ENCODE data around the gene GPR37L1. TPM values are rescaled to one million over a fixed set of nuclear protein-coding genes. Genes with fewer than 3 reads are reported as not detected.
"Not testable (repeated sequence)": the region's sequence is repeated elsewhere in the genome, so short reads cannot be mapped to it uniquely, and the experiment has no call there.

Gene GPR37L1
- total RNA-seq, 2 experiments from 2014 or later, result not detected

- Mint-ChIP-seq H3K27me3 (no peaks in the 10 kb centered on the region), H3K27ac (no peak overlapping the region)
- CTCF ChIA-PET, result no interaction called here
Measured at GRCh38 chr1:202107801-202108731, 14.7 kb upstream of the GPR37L1 start.

GRCh38 chr1:202110977-202111376 lies 11.7 kb upstream of the GPR37L1 start:
- DNase-seq, result no peak
- Mint-ChIP-seq H3K36me3 (ENCODE audit: low read depth) (no peaks in the 10 kb centered on the region), H3K4me1 (ENCODE audit: low read depth) (no peaks in the 10 kb centered on the region), H3K4me3 (no peak overlapping the region), H3K27me3 (no peaks in the 10 kb centered on the region), H3K27ac (no peak overlapping the region), H3K9me3 (no peaks in the 10 kb centered on the region)
- TF ChIP-seq CTCF (IDR thresholded peaks at IDR 0.05), result no peak
- no peaks in the 10 kb centered on the region for H3K27me3 ChIP-seq (ENCODE audit: control insufficient read depth in 1 of 2, insufficient read depth in 2 of 2, low read length in 2 of 2)
- H3K36me3 ChIP-seq (ENCODE audit: insufficient read depth, low read length), result no peaks in the 10 kb centered on the region
- ChIA-PET CTCF (no interaction called here), POLR2A (no interaction called here)
- no peak overlapping the region for H3K27ac ChIP-seq (ENCODE audit: low read depth in 1 of 2, low read length in 2 of 2)
- ATAC-seq (ENCODE audit: poor library complexity), result no peak
- H3K4me3 ChIP-seq (ENCODE audit: low read length), result no peak overlapping the region
- intact Hi-C loops (cut with DNase I, micrococcal nuclease), result no loop called here
- no peaks in the 10 kb centered on the region for H3K9me3 ChIP-seq (ENCODE audit: control insufficient read depth in 1 of 2, insufficient read depth in 1 of 2, low read length in 2 of 2)
- no peaks in the 10 kb centered on the region for H3K4me1 ChIP-seq (ENCODE audit: insufficient read depth, low read length)

More at GRCh38 chr1:202107801-202108731, 14.7 kb upstream of the GPR37L1 start:
- no peaks in the 10 kb centered on the region for H3K9me3 Mint-ChIP-seq
- Histone ChIP-seq H3K4me3 (ENCODE audit: low read length) (no peak overlapping the region), H3K36me3 (ENCODE audit: insufficient read depth, low read length) (no peaks in the 10 kb centered on the region), H3K9me3 (ENCODE audit: control insufficient read depth in 1 of 2, insufficient read depth in 1 of 2, low read length in 2 of 2) (no peaks in the 10 kb centered on the region), H3K27me3 (ENCODE audit: control insufficient read depth in 1 of 2, insufficient read depth in 2 of 2, low read length in 2 of 2) (no peaks in the 10 kb centered on the region), H3K27ac (ENCODE audit: low read depth in 1 of 2, low read length in 2 of 2) (no peak overlapping the region), H3K4me1 (ENCODE audit: insufficient read depth, low read length) (no peaks in the 10 kb centered on the region)
- no peaks in the 10 kb centered on the region for H3K4me1 Mint-ChIP-seq (ENCODE audit: low read depth)
- no peak for ATAC-seq (ENCODE audit: poor library complexity)
- no peak for TF ChIP-seq CTCF (IDR thresholded peaks at IDR 0.05)
- no peak overlapping the region for H3K4me3 Mint-ChIP-seq
- DNase-seq, result no peak
- no peaks in the 10 kb centered on the region for H3K36me3 Mint-ChIP-seq (ENCODE audit: low read depth)
- intact Hi-C loops (cut with DNase I, micrococcal nuclease), result no loop called here
- POLR2A ChIA-PET, result interaction anchor here (0.7 kb wide), 1 partner anchor 69 kb away, joined by 4 read pairs; no protein-coding TSS in a partner anchor

- CTCF ChIA-PET; ATAC-seq (ENCODE audit: poor library complexity); DNase-seq; intact Hi-C loops (cut with DNase I, micrococcal nuclease); H3K27ac Mint-ChIP-seq; H3K4me1 ChIP-seq (ENCODE audit: insufficient read depth, low read length); H3K27me3 ChIP-seq (ENCODE audit: control insufficient read depth in 1 of 2, insufficient read depth in 2 of 2, low read length in 2 of 2); H3K9me3 Mint-ChIP-seq; H3K4me3 ChIP-seq (ENCODE audit: low read length); H3K27me3 Mint-ChIP-seq; H3K4me3 Mint-ChIP-seq; POLR2A ChIA-PET; H3K4me1 Mint-ChIP-seq (ENCODE audit: low read depth); H3K27ac ChIP-seq (ENCODE audit: low read depth in 1 of 2, low read length in 2 of 2); H3K9me3 ChIP-seq (ENCODE audit: control insufficient read depth in 1 of 2, insufficient read depth in 1 of 2, low read length in 2 of 2); H3K36me3 ChIP-seq (ENCODE audit: insufficient read depth, low read length); H3K36me3 Mint-ChIP-seq (ENCODE audit: low read depth): not testable (repeated sequence)
Measured at GRCh38 chr1:202111589-202111988, 11.1 kb upstream of the GPR37L1 start.
